Transverse colon (tissue), 4 donors: ENCODE results near the gene CEACAM19. TPM values are rescaled to one million over a fixed set of nuclear protein-coding genes. Genes with fewer than 3 reads are reported as not detected.
"Not testable (repeated sequence)": the region's sequence is repeated elsewhere in the genome, so short reads cannot be mapped to it uniquely, and the experiment has no call there.

Experiments used
- DNase-seq: peaks from one replicate; pipeline ENCODE4 v3.0.0-alpha.2; 2019
- H3K27ac ChIP-seq, 4 donors: fragments of 200-600 bp; sonication (generic); 2 replicates each; pipeline ENCODE4 v1.5.1; 2016 to 2018; ENCODE audit warnings: inconsistent platforms in 4 of 4
- H3K27me3 ChIP-seq: fragments of 200-600 bp; sonication (generic); 2 replicates; pipeline ENCODE4 v1.5.1; 2017; ENCODE audit warnings: inconsistent platforms
- H3K36me3 ChIP-seq, 4 donors: fragments of 200-600 bp; sonication (generic); 2 replicates each; pipeline ENCODE4 v1.5.1; 2017 to 2019; ENCODE audit warnings: inconsistent platforms in 4 of 4
- H3K4me1 ChIP-seq, 4 donors: fragments of 200-600 bp; sonication (generic); 2 replicates each; pipeline ENCODE4 v1.5.1; 2017 to 2020; ENCODE audit warnings: inconsistent platforms in 4 of 4
- H3K4me3 ChIP-seq, 4 donors: fragments of 200-600 bp; sonication (generic); 1 replicate in 1 of 4; 2 replicates in 3 of 4; pipeline versions ENCODE4 v1.5.1 to v1.6.1; 2017 to 2019; ENCODE audit warnings: inconsistent platforms in 4 of 4
- H3K9me3 ChIP-seq, 2 donors: fragments of 200-600 bp; sonication (generic); 2 replicates each; pipeline ENCODE4 v1.5.1; 2017 to 2019; ENCODE audit warnings: inconsistent platforms in 2 of 2
- CTCF ChIP-seq, 5 experiments: fragments of 200-600 bp in 3 of 5; fragments of 450-650 bp in 2 of 5; sonication (generic) in 3 of 5; IDR thresholded peaks; 1 replicate in 2 of 5; 2 replicates in 3 of 5; pipeline ENCODE4 v1.5.1; 2016 to 2017; ENCODE audit warnings: antibody characterized with exemption in 5 of 5, inconsistent platforms in 3 of 5, mild to moderate bottlenecking in 2 of 5, moderate library complexity in 1 of 5
- EP300 ChIP-seq: sonication (generic); formaldehyde crosslinking; IDR thresholded peaks from one replicate; pipeline ENCODE4 v1.6.1; 2017; ENCODE audit warnings: antibody characterized with exemption, low read depth
- POLR2A ChIP-seq: fragments of 450-650 bp; IDR thresholded peaks from one replicate; pipeline ENCODE4 v1.6.1; 2016; ENCODE audit warnings: antibody characterized with exemption, mild to moderate bottlenecking, moderate library complexity
- POLR2AphosphoS5 ChIP-seq, 3 donors: sonication (generic); formaldehyde crosslinking; IDR thresholded peaks; one replicate each; pipeline ENCODE4 v1.6.1; 2016; ENCODE audit warnings: antibody characterized with exemption in 3 of 3
- WGBS, 2 donors: methylation state at CpG; one replicate each; pipeline ENCODE4 v1.1.5; 2018; ENCODE audit warnings: low coverage in 1 of 2; 5-methylcytosine and 5-hydroxymethylcytosine counted together
- in situ Hi-C, 4 donors: fragments of 200-750 bp; cut with MboI; loops; one replicate each; pipeline versions ENCODE4 v1.15.0 to v1.15.1; 2017; ENCODE audit warnings: low sequenced_read_pairs in 3 of 4, low pct_ligation_motif_present in 1 of 4, low pct_unique_long_range_greater_than_20kb in 1 of 4
- intact Hi-C: fragments of 100-400 bp; cut with DNase I; formaldehyde crosslinking; loops from one replicate; pipeline ENCODE4 v1.15.1; 2023; ENCODE audit warnings: low total_unique reads
- total RNA-seq, 4 donors: library from RNA; depleted of rRNA; stranded (reverse); fragments of >200 nt; gene quantifications; one replicate each; pipeline ENCODE4 v1.1.0, GENCODE V29; 2016

The CEACAM19 gene
- total RNA-seq, 4 donors from 2014 or later = 3.8 to 19.1 (median 9.9) TPM

GRCh38 chr19:44666852-44667556, 4.3 kb upstream of the CEACAM19 start:
- TF ChIP-seq POLR2AphosphoS5 (IDR thresholded peaks at IDR 0.05) = no peak
- TF ChIP-seq EP300 = no peak
- no peak for DNase-seq
- Histone ChIP-seq H3K27ac (no peak overlapping the region), H3K4me1 (no peaks in the 10 kb centered on the region), H3K27me3 (no peaks in the 10 kb centered on the region), H3K9me3 (no peaks in the 10 kb centered on the region), H3K4me3 (no peak overlapping the region), H3K36me3 (peaks cover 0 to 7% (median 1%) of the 10 kb centered on the region in 4 donors)
- intact Hi-C loops (no loop called here), in situ Hi-C loops (no loop called here)
- 79 to 88% methylated on average over 5 to 7 of the region's 7 CpGs for WGBS, 2 donors

GRCh38 chr19:44668985-44669764, 2.1 kb upstream of the CEACAM19 start:
- intact Hi-C loops = no loop called here
- DNase-seq = no peak
- WGBS, 2 donors = 80 to 83% methylated on average over 1 to 2 of the region's 2 CpGs
- Histone ChIP-seq H3K4me3 (no peak overlapping the region), H3K36me3 (no peaks in the 10 kb centered on the region), H3K27me3 (no peaks in the 10 kb centered on the region), H3K9me3 (no peaks in the 10 kb centered on the region), H3K4me1 (no peaks in the 10 kb centered on the region), H3K27ac (no peak overlapping the region)
- no peak for TF ChIP-seq POLR2A
- no peak for TF ChIP-seq POLR2AphosphoS5 (IDR thresholded peaks at IDR 0.05)
- TF ChIP-seq EP300 = no peak
- in situ Hi-C loops = no loop called here

GRCh38 chr19:44670027-44670426, 1.3 kb upstream of the CEACAM19 start:
- WGBS, 2 donors = 60 to 97% methylated on average over 1 to 2 of the region's 2 CpGs
- H3K36me3 ChIP-seq, H3K4me3 ChIP-seq, H3K27me3 ChIP-seq, H3K4me1 ChIP-seq, H3K27ac ChIP-seq, intact Hi-C loops, DNase-seq, H3K9me3 ChIP-seq, in situ Hi-C loops: not testable (repeated sequence)

GRCh38 chr19:44672226-44672625, 944 bp downstream of the CEACAM19 start:
- DNase-seq = no peak
- H3K9me3 ChIP-seq = no peaks in the 10 kb centered on the region
- H3K36me3 ChIP-seq = no peaks in the 10 kb centered on the region
- in situ Hi-C loops = no loop called here
- no peak overlapping the region for H3K4me3 ChIP-seq
- H3K4me1 ChIP-seq = no peaks in the 10 kb centered on the region
- H3K27me3 ChIP-seq = no peaks in the 10 kb centered on the region
- 100% methylated on average over 1 of the region's 1 CpG for WGBS, 2 donors
- intact Hi-C loops = no loop called here
- no peak overlapping the region for H3K27ac ChIP-seq
- no peak for TF ChIP-seq EP300
- TF ChIP-seq POLR2AphosphoS5 (IDR thresholded peaks at IDR 0.05) = no peak
- TF ChIP-seq CTCF (IDR thresholded peaks at IDR 0.05) = no peak
- no peak for TF ChIP-seq POLR2A

- DNase-seq = no peak
- Histone ChIP-seq H3K36me3 (no peaks in the 10 kb centered on the region), H3K27me3 (no peaks in the 10 kb centered on the region), H3K4me1 (no peaks in the 10 kb centered on the region), H3K27ac (no peak overlapping the region), H3K9me3 (no peaks in the 10 kb centered on the region), H3K4me3 (no peak overlapping the region)
- intact Hi-C loops (no loop called here), in situ Hi-C loops (no loop called here)
- 82 to 83% methylated on average over 1 to 4 of the region's 4 CpGs for WGBS, 2 donors
- TF ChIP-seq CTCF (IDR thresholded peaks at IDR 0.05) = no peak
These were observed 2.2 kb downstream of the CEACAM19 start for GRCh38 chr19:44673510-44673909.
